Endodermal cell (in vitro differentiated cells): ENCODE results near the gene TBCA. TPM values are rescaled to one million over a fixed set of nuclear protein-coding genes. Genes with fewer than 3 reads are reported as not detected.

Experiments
- DNase-seq: peaks from one replicate; pipeline ENCODE4 v3.0.0-alpha.2; 2017
- H3K27ac ChIP-seq: 2 replicates; pipeline ENCODE4 v1.5.1; 2013; ENCODE audit warnings: mild to moderate bottlenecking, low read depth, low read length, moderate library complexity
- H3K27me3 ChIP-seq: 2 replicates; pipeline ENCODE4 v1.6.1; 2013; ENCODE audit warnings: mild to moderate bottlenecking, low read length, moderate library complexity; ENCODE audit not compliant: insufficient read depth, control insufficient read depth, poor library complexity, severe bottlenecking
- H3K36me3 ChIP-seq: 2 replicates; pipeline ENCODE4 v1.7.0; 2013; ENCODE audit warnings: mild to moderate bottlenecking, low read length, moderate library complexity; ENCODE audit not compliant: control insufficient read depth, insufficient read depth
- H3K4me1 ChIP-seq: one replicate; pipeline ENCODE4 v1.7.0; 2013; ENCODE audit warnings: low read length; ENCODE audit not compliant: control insufficient read depth, insufficient read depth
- H3K4me3 ChIP-seq: 2 replicates; pipeline ENCODE4 v1.5.1; 2013; ENCODE audit warnings: mild to moderate bottlenecking, low read length, moderate library complexity
- H3K9ac ChIP-seq: 2 replicates; pipeline ENCODE4 v1.6.1; 2013; ENCODE audit warnings: mild to moderate bottlenecking, low read length, moderate library complexity; ENCODE audit not compliant: poor library complexity, severe bottlenecking; ENCODE audit errors: extremely low read depth
- H3K9me3 ChIP-seq: 2 replicates; pipeline ENCODE4 v1.6.1; 2013; ENCODE audit warnings: mild to moderate bottlenecking, low read length, moderate library complexity; ENCODE audit not compliant: control insufficient read depth
- H3K27ac Mint-ChIP-seq: 2 replicates; pipeline ENCODE4 v1.8.0; 2020; ENCODE audit warnings: mixed read lengths
- H3K27me3 Mint-ChIP-seq: 2 replicates; pipeline ENCODE4 v1.8.0; 2021; ENCODE audit warnings: mild to moderate bottlenecking, mixed read lengths; ENCODE audit not compliant: insufficient read depth
- H3K36me3 Mint-ChIP-seq: 2 replicates; pipeline ENCODE4 v1.8.0; 2020; ENCODE audit warnings: low read depth, mixed read lengths
- H3K4me1 Mint-ChIP-seq: 2 replicates; pipeline ENCODE4 v1.8.0; 2020; ENCODE audit warnings: mixed read lengths
- H3K4me3 Mint-ChIP-seq: 2 replicates; pipeline ENCODE4 v1.8.0; 2020; ENCODE audit warnings: mild to moderate bottlenecking, moderate library complexity, mixed read lengths
- H3K9me3 Mint-ChIP-seq: 2 replicates; pipeline ENCODE4 v1.8.0; 2020; ENCODE audit warnings: mild to moderate bottlenecking, mixed read lengths
- WGBS, 2 experiments: methylation state at CpG; one replicate each; pipeline versions ENCODE4 v1.1.5 to v1.1.7; 2013; ENCODE audit warnings: missing lambda C conversion rate in 2 of 2, mixed read lengths in 1 of 2; ENCODE audit not compliant: insufficient coverage in 1 of 2, insufficient read length in 1 of 2; 5-methylcytosine and 5-hydroxymethylcytosine counted together
- total RNA-seq, 2 donors: library from RNA; stranded (reverse); fragmentation: NEBNext Ultra II Directional in 1 of 2; extraction: Animal tissue kit (Norgen Biotek cat#: 25700) in 1 of 2; gene quantifications; 2 replicates in 1 of 2; 3 replicates in 1 of 2; pipeline ENCODE4 v1.2.1, GENCODE V29; 2021
- TF ChIP-seq, protein P1 (sequence below): fragments of 200-600 bp; sonication (generic); conservative IDR thresholded peaks from 2 replicates; pipeline ENCODE4 v1.5.0; 2021; ENCODE audit warnings: antibody characterized with exemption, mild to moderate bottlenecking

Gene TBCA
- total RNA-seq, 2 donors from 2014 or later = 415 to 454 TPM

DNA sequence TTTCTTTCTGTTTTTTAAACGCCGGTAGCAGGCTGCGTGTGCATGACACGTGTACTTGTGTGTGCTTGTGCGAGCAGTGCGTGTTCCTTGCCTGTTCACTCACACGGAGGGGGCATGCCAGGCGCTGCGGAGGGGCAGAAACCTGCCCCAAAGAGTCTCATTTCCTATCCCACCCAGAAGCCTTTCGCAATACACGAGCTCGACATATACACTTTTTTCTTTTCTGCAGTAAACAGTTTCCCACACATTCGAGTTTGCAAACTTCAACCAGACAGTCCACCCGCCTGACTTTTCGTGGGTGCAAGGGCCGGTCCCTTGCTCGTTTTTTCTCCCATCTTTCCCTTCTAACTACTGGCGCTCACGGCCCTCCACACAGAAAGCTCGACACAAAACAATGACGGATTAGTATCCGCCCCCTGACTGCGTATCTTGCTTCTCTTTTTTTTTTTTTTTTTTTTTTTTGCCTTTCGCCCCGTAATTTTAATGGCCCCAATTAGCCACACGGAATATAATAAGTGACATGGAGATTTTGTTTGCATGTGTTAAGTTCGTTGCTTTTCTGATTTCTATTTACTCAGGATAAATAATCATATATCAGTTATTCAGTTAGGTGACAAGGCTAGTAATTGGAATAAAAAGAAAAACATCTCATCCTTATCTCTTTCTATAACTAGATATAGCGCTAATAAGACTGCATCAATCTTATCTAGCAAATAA, 132.3 kb downstream of the TBCA start:
- TF ChIP-seq, protein P1, sequence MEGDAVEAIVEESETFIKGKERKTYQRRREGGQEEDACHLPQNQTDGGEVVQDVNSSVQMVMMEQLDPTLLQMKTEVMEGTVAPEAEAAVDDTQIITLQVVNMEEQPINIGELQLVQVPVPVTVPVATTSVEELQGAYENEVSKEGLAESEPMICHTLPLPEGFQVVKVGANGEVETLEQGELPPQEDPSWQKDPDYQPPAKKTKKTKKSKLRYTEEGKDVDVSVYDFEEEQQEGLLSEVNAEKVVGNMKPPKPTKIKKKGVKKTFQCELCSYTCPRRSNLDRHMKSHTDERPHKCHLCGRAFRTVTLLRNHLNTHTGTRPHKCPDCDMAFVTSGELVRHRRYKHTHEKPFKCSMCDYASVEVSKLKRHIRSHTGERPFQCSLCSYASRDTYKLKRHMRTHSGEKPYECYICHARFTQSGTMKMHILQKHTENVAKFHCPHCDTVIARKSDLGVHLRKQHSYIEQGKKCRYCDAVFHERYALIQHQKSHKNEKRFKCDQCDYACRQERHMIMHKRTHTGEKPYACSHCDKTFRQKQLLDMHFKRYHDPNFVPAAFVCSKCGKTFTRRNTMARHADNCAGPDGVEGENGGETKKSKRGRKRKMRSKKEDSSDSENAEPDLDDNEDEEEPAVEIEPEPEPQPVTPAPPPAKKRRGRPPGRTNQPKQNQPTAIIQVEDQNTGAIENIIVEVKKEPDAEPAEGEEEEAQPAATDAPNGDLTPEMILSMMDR = no peak
- peaks cover 6% of the 10 kb centered on the region for H3K4me1 ChIP-seq
- Mint-ChIP-seq H3K36me3 (no peaks in the 10 kb centered on the region), H3K9me3 (no peaks in the 10 kb centered on the region), H3K4me3 (peak overlapping the region; percentile 40), H3K27me3 (peaks cover 99% of the 10 kb centered on the region), H3K27ac (no peak overlapping the region), H3K4me1 (peaks cover 26% of the 10 kb centered on the region)
- H3K9ac ChIP-seq = no peak overlapping the region
- peak overlapping the region; percentile 69 for H3K4me3 ChIP-seq
- peaks cover 100% of the 10 kb centered on the region for H3K27me3 ChIP-seq
- no peak for DNase-seq
- 0 to 2% methylated on average over 10 to 25 of the region's 28 CpGs for WGBS, 2 experiments
- H3K27ac ChIP-seq = no peak overlapping the region
- H3K9me3 ChIP-seq = no peaks in the 10 kb centered on the region
- no peaks in the 10 kb centered on the region for H3K36me3 ChIP-seq

DNA sequence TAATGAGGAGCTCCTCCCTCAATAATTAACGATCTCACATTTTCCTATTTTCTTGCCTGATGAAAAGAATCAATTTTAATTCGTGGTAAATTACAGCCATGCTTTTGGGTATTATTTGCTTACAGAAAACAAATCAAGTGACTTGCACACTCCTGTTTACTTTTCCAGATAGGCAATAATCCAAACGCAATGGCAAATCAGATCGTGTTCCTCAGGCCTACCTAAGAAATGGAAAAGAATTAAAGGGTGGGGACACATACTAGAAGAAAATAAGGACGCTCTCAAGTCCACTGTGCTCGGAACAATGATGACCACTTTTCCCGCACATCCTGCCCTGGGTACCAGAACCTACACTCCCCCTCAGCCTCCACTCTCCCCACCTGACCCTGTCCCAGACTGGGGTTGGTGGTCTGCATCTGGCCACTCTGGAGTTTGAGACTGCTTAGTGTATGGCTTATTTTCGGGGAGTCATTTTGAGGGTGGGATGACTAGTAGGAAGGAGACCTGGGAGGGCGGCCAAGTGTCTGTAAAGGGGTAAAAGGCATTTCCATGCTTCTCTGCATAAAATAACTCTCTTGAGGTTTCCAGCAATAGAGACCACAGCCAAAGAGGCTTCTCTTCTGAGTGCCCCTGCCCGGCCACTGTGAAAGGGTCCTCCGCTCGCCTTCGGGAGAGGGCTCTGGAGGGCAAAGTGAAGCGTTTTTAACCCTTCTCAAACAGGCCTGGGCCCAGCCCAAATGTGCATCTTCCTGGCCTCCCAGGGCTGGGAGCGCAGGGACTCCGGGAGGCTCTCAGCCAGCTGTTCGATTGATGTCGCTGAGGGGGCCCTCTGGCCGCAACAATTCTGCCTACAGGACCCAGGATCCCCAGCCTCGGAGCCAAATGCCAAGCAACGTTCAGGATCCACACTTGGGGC, 133.1 kb downstream of the TBCA start:
- Histone ChIP-seq H3K4me3 (peak overlapping the region; percentile 69), H3K9ac (no peak overlapping the region), H3K27me3 (peaks cover 100% of the 10 kb centered on the region), H3K9me3 (no peaks in the 10 kb centered on the region), H3K27ac (no peak overlapping the region), H3K36me3 (no peaks in the 10 kb centered on the region), H3K4me1 (peaks cover 6% of the 10 kb centered on the region)
- Mint-ChIP-seq H3K36me3 (no peaks in the 10 kb centered on the region), H3K9me3 (no peaks in the 10 kb centered on the region), H3K4me3 (peak overlapping the region; percentile 40), H3K4me1 (peaks cover 26% of the 10 kb centered on the region), H3K27ac (no peak overlapping the region), H3K27me3 (peaks cover 99% of the 10 kb centered on the region)
- 0 to 4% methylated on average over 9 to 21 of the region's 21 CpGs for WGBS, 2 experiments
- TF ChIP-seq, protein P1 = no peak
- peak; percentile 79 for DNase-seq

DNA sequence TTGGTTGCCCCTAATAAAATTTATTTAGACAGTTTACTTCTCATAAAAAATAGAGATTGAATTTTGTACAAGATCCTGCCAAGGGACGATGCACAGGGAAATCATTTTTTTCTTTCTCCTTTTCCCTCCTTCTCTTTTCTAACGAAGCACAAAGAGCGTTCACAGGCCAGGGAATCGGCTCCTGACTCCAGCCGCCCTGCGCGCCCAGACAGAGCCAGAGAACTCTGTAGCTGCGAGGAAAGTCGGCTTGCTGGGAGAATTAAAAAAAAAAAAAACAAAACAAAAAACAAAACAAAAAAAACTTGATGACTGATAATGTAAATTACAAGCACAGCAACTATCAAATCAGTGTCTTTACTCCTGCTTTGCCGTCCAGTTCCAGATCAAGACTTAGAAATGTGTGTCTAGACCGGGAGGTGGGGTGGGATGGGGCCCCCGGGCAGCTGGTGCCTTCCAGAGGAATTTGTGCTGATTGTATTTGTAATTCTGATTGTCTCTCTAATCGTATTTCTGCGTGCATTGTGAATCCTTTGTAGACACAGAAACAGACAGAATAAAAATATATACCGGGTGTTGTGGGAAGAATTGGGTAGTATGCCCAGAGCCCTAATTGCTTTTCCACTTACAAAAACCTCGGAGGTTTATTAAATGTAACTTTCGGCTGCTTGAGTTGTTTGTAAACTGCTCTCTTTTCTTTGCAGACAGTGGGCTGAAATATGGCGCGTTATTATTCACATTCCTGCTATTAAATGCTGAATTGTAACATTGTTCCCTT, 134.0 kb downstream of the TBCA start:
- no peaks in the 10 kb centered on the region for H3K9me3 Mint-ChIP-seq
- H3K4me1 Mint-ChIP-seq = peaks cover 25% of the 10 kb centered on the region
- Histone ChIP-seq H3K9me3 (no peaks in the 10 kb centered on the region), H3K9ac (no peak overlapping the region), H3K27ac (no peak overlapping the region), H3K36me3 (no peaks in the 10 kb centered on the region), H3K27me3 (peaks cover 100% of the 10 kb centered on the region), H3K4me3 (no peak overlapping the region), H3K4me1 (peaks cover 6% of the 10 kb centered on the region)
- H3K27me3 Mint-ChIP-seq = peaks cover 99% of the 10 kb centered on the region
- H3K27ac Mint-ChIP-seq = no peak overlapping the region
- TF ChIP-seq, protein P1 = no peak
- WGBS, 2 experiments = 6 to 15% methylated on average over 5 to 19 of the region's 19 CpGs
- H3K36me3 Mint-ChIP-seq = no peaks in the 10 kb centered on the region
- no peak overlapping the region for H3K4me3 Mint-ChIP-seq
- no peak for DNase-seq
